HCT116 (cell line): ENCODE results near the gene TALDO1. TPM values are rescaled to one million over a fixed set of nuclear protein-coding genes. Genes with fewer than 3 reads are reported as not detected.
"Not testable (repeated sequence)": the region's sequence is repeated elsewhere in the genome, so short reads cannot be mapped to it uniquely, and the experiment has no call there.

Experiments used
- ATAC-seq: fragments of 200-7000 bp; cut with Tn5 transposase; 2 replicates; pipeline ENCODE4 v1.9.1; 2020; ENCODE audit warnings: mild to moderate bottlenecking, moderate library complexity
- BruUV-seq: library from RNA; stranded (reverse); fragments of 400-500 nt; replicated peaks from 2 replicates; lab custom pipeline; 2021; lab: Mats Ljungman, UMichigan
- CTCF ChIA-PET: fragments of 300-600 bp; sonication (Branson Sonifier 250); formaldehyde crosslinking; loops from one replicate; lab custom pipeline; 2021; ENCODE audit warnings: antibody characterized with exemption; lab: Charles Lee
- POLR2A ChIA-PET: fragments of 300-600, 350-600 bp; sonication (Branson Sonifier 250); formaldehyde crosslinking; loops from one replicate; lab custom pipeline; 2021; ENCODE audit warnings: antibody characterized with exemption; lab: Charles Lee
- RAD21 ChIA-PET, 2 experiments: fragments of 300-600 bp; sonication (Branson Sonifier 250); formaldehyde crosslinking; loops; one replicate each; lab custom pipeline; 2023; ENCODE audit warnings: low total read pairs in 2 of 2; ENCODE audit not compliant: uncharacterized antibody in 2 of 2, unreplicated experiment in 2 of 2, low non-redundant PET in 1 of 2; lab: Charles Lee
- DNase-seq: peaks from one replicate; pipeline ENCODE4 v3.0.0-alpha.2; 2010; ENCODE audit warnings: low read depth, low spot score
- H2AFZ ChIP-seq: fragments of 200-600 bp; shearing (Covaris generic), sonication (generic); 2 replicates; pipeline ENCODE4 v1.6.1; 2017; ENCODE audit warnings: low read depth, mixed run types, mixed read lengths, antibody characterized with exemption, low read length; ENCODE audit not compliant: poor library complexity, severe bottlenecking
- H3K27ac ChIP-seq: 2 replicates; pipeline ENCODE4 v1.5.1; 2012; ENCODE audit warnings: low read depth, low read length
- H3K27me3 ChIP-seq: fragments of 200-600 bp; sonication (generic); 2 replicates; pipeline ENCODE4 v1.6.1; 2016; ENCODE audit warnings: mixed run types, low read length, mixed read lengths; ENCODE audit not compliant: insufficient read depth
- H3K36me3 ChIP-seq, 2 experiments: fragments of 200-500 bp in 1 of 2; fragments of 200-600 bp in 1 of 2; sonication (Bioruptor generic) in 1 of 2; sonication (generic) in 1 of 2; 2 replicates each; pipeline versions ENCODE4 v1.5.1 to v1.6.1; 2014 to 2016; ENCODE audit warnings: low read length in 2 of 2, inconsistent platforms in 1 of 2, mixed read lengths in 1 of 2, mixed run types in 1 of 2; ENCODE audit not compliant: insufficient read depth in 2 of 2, control insufficient read depth in 1 of 2
- H3K4me1 ChIP-seq, 2 experiments: fragments of 200-600 bp in 1 of 2; sonication (generic) in 1 of 2; 2 replicates each; pipeline versions ENCODE4 v1.5.1 to v1.6.1; 2012 to 2017; ENCODE audit warnings: low read length in 2 of 2, inconsistent platforms in 1 of 2, mild to moderate bottlenecking in 1 of 2, mixed read lengths in 1 of 2, mixed run types in 1 of 2, moderate library complexity in 1 of 2; ENCODE audit not compliant: insufficient read depth in 2 of 2, control insufficient read depth in 1 of 2
- H3K4me2 ChIP-seq: fragments of 200-600 bp; sonication (generic); 2 replicates; pipeline ENCODE4 v1.6.1; 2017; ENCODE audit warnings: mixed run types, low read length, mixed read lengths
- H3K4me3 ChIP-seq, 2 experiments: fragments of 200-600 bp in 1 of 2; sonication (generic) in 1 of 2; replicated peaks in 1 of 2; 2 replicates each; pipeline ENCODE4 v1.5.1; 2011 to 2016; ENCODE audit warnings: low read length in 2 of 2, control low read depth in 1 of 2, low read depth in 1 of 2, mild to moderate bottlenecking in 1 of 2, mixed read lengths in 1 of 2, mixed run types in 1 of 2
- H3K79me2 ChIP-seq: fragments of 200-600 bp; sonication (generic); 2 replicates; pipeline ENCODE4 v1.6.1; 2017; ENCODE audit warnings: mild to moderate bottlenecking, mixed run types, low read length, moderate library complexity, mixed read lengths; ENCODE audit not compliant: insufficient read depth
- H3K9ac ChIP-seq: fragments of 200-600 bp; sonication (generic); 2 replicates; pipeline ENCODE4 v1.6.1; 2016; ENCODE audit warnings: low read length, mixed read lengths
- H3K9me2 ChIP-seq: fragments of 200-600 bp; sonication (generic), shearing (Covaris generic); 2 replicates; pipeline ENCODE4 v1.6.1; 2017; ENCODE audit warnings: mixed run types, mild to moderate bottlenecking, moderate library complexity; ENCODE audit not compliant: insufficient read depth
- H3K9me3 ChIP-seq, 2 experiments: fragments of 200-500 bp in 1 of 2; fragments of 200-600 bp in 1 of 2; sonication (Bioruptor generic) in 1 of 2; sonication (generic) in 1 of 2; 2 replicates each; pipeline ENCODE4 v1.6.1; 2014 to 2017; ENCODE audit warnings: low read length in 2 of 2, mixed read lengths in 2 of 2, inconsistent platforms in 1 of 2, low read depth in 1 of 2, mild to moderate bottlenecking in 1 of 2, mixed run types in 1 of 2, moderate library complexity in 1 of 2; ENCODE audit not compliant: control insufficient read depth in 1 of 2, insufficient read depth in 1 of 2
- H4K20me1 ChIP-seq: fragments of 200-600 bp; sonication (generic), shearing (Covaris generic); 2 replicates; pipeline ENCODE4 v1.6.1; 2017; ENCODE audit warnings: mixed run types, mild to moderate bottlenecking, moderate library complexity; ENCODE audit not compliant: insufficient read depth
- CBX3 ChIP-seq: IDR thresholded peaks from 2 replicates; pipeline ENCODE4 v1.6.1; 2012; ENCODE audit warnings: low read depth
- FOSL1 ChIP-seq: IDR thresholded peaks from 2 replicates; pipeline ENCODE4 v1.6.1; 2012; ENCODE audit warnings: low read depth
- JUND ChIP-seq: IDR thresholded peaks from 2 replicates; pipeline ENCODE4 v1.6.1; 2012
- MAX ChIP-seq: IDR thresholded peaks from 2 replicates; pipeline ENCODE4 v1.6.1; 2012
- POLR2A ChIP-seq: IDR thresholded peaks from 2 replicates; pipeline ENCODE4 v1.7.0; 2011; ENCODE audit warnings: borderline replicate concordance; ENCODE audit not compliant: insufficient read depth, insufficient read length; ENCODE audit errors: extremely low read depth
- RAD21 ChIP-seq: IDR thresholded peaks from 2 replicates; pipeline ENCODE4 v1.6.1; 2012; ENCODE audit warnings: low read depth, mild to moderate bottlenecking
- SIN3A ChIP-seq: IDR thresholded peaks from 2 replicates; pipeline ENCODE4 v1.6.1; 2012; ENCODE audit warnings: low read depth
- SRF ChIP-seq: IDR thresholded peaks from 2 replicates; pipeline ENCODE4 v1.6.1; 2012; ENCODE audit warnings: low read depth
- YY1 ChIP-seq: IDR thresholded peaks from 2 replicates; pipeline ENCODE4 v1.6.1; 2011; ENCODE audit warnings: low read length, low read depth, moderate library complexity, mild to moderate bottlenecking; ENCODE audit not compliant: insufficient replicate concordance; ENCODE audit errors: extremely low read depth
- ZBTB33 ChIP-seq: IDR thresholded peaks from 2 replicates; pipeline ENCODE4 v1.6.1; 2011; ENCODE audit warnings: mild to moderate bottlenecking, low read length, moderate library complexity; ENCODE audit not compliant: insufficient replicate concordance; ENCODE audit errors: extremely low read depth
- ZNF274 ChIP-seq: fragments of 200-500 bp; sonication (Bioruptor generic); IDR thresholded peaks from 2 replicates; pipeline ENCODE4 v1.6.1; 2014; ENCODE audit warnings: mild to moderate bottlenecking, low read depth, low read length, inconsistent platforms
- intact Hi-C: fragments of 100-400 bp; cut with micrococcal nuclease; formaldehyde crosslinking; loops from 2 replicates; pipeline ENCODE4 v1.10.0; 2022
- total RNA-seq: library from RNA; stranded (reverse); gene quantifications from one replicate; pipeline ENCODE4 v1.2.1, GENCODE V29; 2021; ENCODE audit not compliant: unreplicated experiment

Gene TALDO1
- total RNA-seq, 1 experiment from 2014 or later: 242 TPM

- H3K4me2 ChIP-seq: no peak overlapping the region
- no peaks in the 10 kb centered on the region for H3K9me2 ChIP-seq
- intact Hi-C loops: no loop called here
- ChIA-PET CTCF (interaction anchor here (1.4 kb wide), 1 partner anchor 9 kb away, joined by 4 read pairs; no protein-coding TSS in a partner anchor), RAD21 (no interaction called here)
- no peaks in the 10 kb centered on the region for H3K36me3 ChIP-seq
- H3K9ac ChIP-seq: no peak overlapping the region
- TF ChIP-seq CBX3 (no peak), ZBTB33 (no peak), POLR2A (no peak), FOSL1 (no peak), JUND (no peak), YY1 (no peak), SRF (no peak), RAD21 (no peak), ZNF274 (no peak), SIN3A (no peak), MAX (no peak)
- TF ChIP-seq, all 23 proteins: peak for 0
- Histone ChIP-seq H2AFZ (no peak overlapping the region), H3K9me3 (no peaks in the 10 kb centered on the region), H3K4me1 (peaks cover 2 to 13% of the 10 kb centered on the region in 2 experiments; a peak in 3 of 4 replicates), H3K27me3 (no peaks in the 10 kb centered on the region), H4K20me1 (no peaks in the 10 kb centered on the region), H3K79me2 (no peaks in the 10 kb centered on the region), H3K27ac (no peak overlapping the region), H3K4me3 (no peak overlapping the region)
- no TSS peak for BruUV-seq
- POLR2A ChIA-PET: no interaction called here
- no peak for ATAC-seq
- DNase-seq: no peak
These were observed 9.9 kb upstream of the TALDO1 start for GRCh38 chr11:737366-737765.

DNA sequence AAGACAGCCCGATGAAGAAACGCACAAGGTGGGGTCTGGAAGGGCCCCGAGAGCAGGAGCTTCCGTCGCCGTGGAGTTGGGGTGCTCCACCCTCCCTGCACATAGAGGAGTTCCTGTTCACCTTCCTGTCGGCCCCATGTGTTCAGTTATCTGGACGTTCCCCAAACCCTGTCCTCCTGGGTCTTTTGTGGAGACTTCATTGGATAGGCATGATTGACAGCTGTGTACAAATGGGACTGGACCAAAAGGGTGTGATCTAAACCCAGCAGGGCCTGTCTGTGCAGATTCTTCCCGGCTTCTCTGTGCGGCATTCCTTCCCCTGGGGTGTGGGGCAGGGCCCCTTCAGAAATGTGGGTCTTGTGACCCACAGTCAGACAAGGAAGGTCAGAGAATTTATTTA, 9.4 kb upstream of the TALDO1 start:
- DNase-seq, BruUV-seq: not testable (repeated sequence)

More for the DNA sequence above, 9.4 kb upstream of the TALDO1 start:
- CTCF ChIA-PET: interaction anchor here (1.4 kb wide), 1 partner anchor 10 kb away, joined by 4 read pairs; no protein-coding TSS in a partner anchor
- H4K20me1 ChIP-seq, POLR2A ChIA-PET, intact Hi-C loops, H3K27me3 ChIP-seq, H3K27ac ChIP-seq, H3K79me2 ChIP-seq, RAD21 ChIA-PET, ATAC-seq, H3K4me2 ChIP-seq, H3K9ac ChIP-seq, H3K36me3 ChIP-seq, H3K4me3 ChIP-seq, H3K9me3 ChIP-seq, H2AFZ ChIP-seq, H3K9me2 ChIP-seq: not testable (repeated sequence)
- peaks cover 2 to 18% of the 10 kb centered on the region in 2 experiments; a peak in 3 of 4 replicates for H3K4me1 ChIP-seq
